Activated effector memory CD4-positive, alpha-beta T cell treated with Interleukin-2 at 50 U/mL for 16 hours (primary cell): ENCODE measurements around the gene ENPEP.
"Not testable (repeated sequence)": the region's sequence is repeated elsewhere in the genome, so short reads cannot be mapped to it uniquely, and the experiment has no call there.

Experiments used
- DNase-seq: peaks from one replicate; pipeline ENCODE4 v3.0.0-alpha.2; 2020

ENPEP gene

DNA sequence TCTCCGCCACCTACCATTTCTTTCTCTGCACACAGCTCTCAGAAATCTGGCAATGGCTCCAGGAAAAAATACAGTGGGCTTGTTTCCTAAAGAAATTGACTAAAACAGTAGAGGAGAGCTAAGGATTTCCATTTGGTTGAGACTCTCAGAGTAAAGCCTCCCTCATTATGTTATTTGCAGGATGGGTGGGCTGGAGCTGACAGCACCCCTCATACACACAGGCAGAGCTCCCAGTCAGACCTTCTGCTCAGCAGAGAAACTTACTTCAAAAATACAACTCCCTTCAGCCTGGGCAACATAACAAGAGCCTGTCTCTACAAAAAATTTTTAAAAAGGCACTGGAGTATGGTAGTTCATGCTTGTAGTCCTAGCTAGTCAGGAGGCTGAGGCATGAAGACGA is 44.9 kb downstream of the ENPEP start:
- no peak for DNase-seq

DNA sequence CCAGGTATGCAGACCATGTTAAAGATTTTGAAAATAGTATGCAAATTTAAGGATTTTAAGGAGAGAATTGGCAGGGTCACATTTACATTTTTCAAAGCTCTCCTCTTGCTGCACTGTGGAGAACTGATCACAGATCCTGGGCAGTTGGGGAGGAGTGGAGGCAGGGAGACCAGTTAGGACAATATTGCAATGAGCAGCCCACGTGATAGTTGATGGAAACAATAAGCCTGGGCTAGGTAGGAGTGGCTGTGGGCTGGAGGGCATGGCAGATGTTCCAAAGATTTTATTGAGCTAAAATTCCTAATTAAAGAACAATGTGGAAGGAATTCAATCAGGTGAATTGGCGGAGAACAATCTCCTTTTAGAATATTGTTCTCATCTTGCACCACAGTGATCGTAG is 50.6 kb downstream of the ENPEP start:
- DNase-seq, result no peak

DNA sequence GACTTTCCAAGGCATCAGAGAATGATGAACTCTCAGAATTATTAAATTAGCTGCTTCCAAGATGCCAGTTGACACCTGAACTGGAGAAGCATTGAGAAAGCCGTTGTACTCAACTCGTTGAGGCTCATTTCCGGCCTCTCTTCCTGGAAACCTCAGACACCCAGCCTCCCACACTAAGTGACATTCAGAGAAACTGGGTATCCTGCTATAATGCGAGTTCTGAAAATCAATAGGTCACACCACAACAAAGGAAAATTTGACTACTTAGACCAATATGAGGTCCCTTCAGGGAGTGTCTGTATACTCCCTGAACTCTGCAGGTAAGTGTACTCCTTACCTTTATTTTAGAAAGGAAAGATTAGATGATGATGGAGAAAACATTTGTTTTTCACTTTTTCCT is 51.2 kb downstream of the ENPEP start:
- no peak for DNase-seq

DNA sequence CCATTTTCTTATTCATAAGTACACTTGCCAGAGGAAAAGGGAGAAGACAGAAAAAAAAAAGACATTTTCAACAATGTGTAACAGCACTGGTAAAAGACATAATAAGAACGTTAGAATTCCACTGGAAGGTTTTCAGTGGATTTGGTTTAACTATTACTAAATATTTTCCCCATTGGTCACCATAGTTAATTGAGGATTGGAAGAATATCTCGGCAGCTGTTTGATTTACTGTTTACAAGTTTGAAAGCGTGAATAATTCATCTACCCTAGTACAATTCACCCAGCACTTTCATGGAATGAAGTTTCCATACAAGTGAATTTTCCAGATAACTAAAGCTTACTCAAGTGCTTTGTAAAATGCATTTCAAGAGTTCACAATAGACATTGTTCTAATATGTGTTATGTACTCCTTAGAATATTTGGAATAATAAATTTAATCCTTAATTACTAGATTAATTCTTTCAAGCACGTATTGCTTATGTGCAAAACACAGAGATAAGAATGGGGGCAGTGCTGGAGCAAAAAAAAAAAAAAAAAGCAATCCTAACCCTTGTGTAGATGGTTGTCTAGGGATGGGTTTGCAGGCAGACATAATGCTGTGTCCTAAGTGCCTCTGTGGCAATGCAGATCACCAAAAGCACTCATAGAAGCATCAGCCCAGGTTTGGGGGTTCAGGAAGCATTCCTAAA is 57.1 kb downstream of the ENPEP start:
- DNase-seq, result no peak

DNA sequence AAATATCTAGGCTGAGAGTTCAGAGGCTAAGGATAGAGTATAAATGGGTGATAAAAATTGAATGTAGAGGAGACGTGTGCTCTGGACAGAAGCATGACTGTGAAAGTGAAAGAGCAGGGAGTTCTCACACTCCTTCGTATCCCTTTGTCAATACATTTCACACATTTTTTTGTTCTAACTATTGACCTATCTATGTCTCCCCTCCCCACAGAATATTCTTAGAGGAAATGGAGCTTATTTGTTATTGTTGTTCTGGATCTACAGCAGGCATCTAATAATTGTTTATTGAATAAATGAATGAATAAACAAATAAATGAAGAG is 57.6 kb downstream of the ENPEP start:
- DNase-seq, result no peak

DNA sequence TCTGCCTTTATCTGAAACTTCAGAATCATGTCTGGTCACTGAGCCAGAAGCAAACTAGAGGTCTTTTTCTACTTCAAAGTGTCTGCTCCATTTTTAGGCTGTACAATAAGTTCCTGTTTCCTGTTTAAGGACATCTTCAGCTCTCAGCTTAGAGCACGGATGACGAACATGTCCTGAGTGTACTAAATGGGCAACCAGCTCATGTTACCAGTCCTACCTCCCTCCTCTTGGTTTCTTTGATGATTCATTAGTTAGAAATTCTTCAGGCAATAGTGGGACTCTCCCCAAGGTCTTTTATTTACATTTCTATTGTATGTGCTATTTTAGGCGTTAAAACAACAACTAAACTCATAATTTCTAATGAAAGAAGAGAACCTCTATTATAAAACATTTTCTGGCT is 58.0 kb downstream of the ENPEP start:
- DNase-seq, result no peak

DNA sequence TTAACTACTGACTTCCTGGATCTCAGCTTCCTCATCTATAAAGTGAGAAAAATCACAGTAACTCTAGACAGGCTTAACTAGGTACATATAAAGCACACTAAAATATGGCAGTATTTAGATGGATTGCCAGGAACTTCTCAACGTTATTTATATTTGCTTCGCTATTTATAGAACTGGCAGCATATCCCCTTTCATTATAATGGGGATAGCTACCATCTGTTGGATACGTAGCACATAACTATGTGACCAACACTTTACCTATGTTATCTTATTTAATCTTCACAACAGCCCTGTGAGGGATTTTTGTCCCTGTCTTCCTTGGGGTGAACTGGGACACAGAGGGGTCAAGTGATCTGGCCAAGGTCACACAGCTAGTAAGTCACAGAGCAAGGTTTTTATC is 64.6 kb downstream of the ENPEP start:
- no peak for DNase-seq

DNA sequence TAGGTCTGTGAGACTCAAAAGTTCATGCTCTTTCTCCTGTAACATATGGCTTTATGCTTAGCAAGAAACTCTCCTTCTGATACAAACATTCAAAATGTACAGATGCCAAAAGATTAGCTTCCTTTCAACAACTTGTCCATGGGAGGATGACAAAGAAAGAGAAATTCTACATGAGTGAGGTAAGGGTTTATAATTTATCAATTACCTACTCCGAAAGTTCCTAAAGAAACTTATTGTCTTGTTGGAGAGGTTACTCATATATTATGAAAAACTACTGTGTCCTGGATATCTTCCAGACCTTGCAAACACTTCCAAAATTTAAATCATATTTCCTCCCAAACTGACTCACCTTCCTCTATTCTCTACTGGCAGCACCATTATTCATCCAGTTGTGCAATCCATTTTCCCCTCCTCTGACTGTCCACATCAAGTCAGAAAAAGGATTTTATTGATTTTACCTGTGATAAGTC is 65.1 kb downstream of the ENPEP start:
- DNase-seq, result no peak

DNA sequence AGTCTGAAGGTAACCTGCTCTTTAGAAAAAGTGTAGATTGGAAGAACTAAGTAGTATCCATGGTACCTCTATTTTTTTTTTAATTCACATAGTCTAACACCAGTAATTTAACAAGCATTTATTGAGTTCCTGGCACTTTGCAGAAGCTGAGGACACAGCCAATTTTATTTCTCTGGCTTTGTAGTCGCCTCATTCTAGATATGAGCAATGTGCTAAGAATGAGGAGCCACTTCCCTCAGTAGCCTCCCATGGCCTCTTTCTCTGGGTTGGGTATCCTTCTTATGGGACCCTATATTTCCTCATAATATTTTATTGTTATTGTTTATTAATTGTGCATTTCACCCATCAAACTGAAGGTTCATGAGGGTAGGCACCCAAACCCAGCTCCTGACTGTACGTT is 67.6 kb downstream of the ENPEP start:
- DNase-seq, result no peak

DNA sequence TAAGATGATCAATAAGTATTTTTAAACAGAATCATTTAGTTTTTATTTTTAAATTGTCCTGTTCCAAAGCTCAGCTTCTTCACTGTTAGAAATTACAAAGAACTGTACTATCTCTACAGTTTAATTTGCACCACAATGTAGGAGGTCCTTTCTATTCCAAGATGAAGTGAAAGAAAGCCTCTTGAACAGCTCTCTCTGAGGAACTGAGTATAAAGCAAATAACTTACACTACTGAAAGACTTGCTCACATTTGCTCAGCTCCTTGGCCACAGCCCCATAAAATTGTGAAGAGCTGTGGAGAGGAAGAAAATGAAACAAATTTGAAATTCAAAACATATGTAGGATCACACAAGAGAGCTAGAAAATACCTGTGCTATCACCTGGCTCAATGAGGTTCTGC is 68.6 kb downstream of the ENPEP start:
- DNase-seq, result no peak

DNA sequence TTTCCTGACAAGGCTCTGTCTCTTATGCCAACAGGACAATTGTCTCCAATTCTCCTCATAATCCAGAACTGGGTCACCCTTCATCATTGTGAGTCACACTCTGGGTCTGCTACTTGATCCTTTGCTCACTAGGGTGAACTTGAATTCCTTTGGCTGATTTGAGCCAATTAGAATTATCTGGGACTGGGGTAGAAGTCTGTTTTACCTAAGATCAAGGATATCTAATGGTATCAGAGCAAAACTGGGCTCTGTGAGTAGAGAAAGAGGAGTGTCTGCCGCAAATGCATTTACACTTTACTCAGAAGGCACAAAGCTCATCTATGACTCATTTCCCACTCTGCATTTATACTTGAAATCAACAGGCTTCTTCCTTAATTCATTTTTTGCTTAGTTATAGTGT is 74.3 kb downstream of the ENPEP start:
- no peak for DNase-seq

DNA sequence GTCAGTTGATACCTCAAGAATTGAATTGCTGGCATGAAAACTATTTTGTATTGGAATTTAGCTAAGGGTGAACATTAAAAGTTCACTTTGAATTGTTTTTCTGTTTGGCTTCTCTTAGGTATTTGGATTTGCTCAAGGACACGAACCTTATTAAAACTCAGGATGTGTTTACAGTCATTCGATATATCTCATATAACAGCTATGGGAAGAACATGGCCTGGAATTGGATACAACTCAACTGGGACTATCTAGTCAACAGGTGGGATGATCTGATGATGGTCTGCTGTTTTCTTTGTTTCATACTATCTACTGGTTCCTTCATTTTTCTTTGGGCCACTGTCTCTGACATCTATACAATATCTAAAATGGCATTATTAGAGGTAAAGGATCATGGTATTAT is 77.2 kb downstream of the ENPEP start:
- no peak for DNase-seq

DNA sequence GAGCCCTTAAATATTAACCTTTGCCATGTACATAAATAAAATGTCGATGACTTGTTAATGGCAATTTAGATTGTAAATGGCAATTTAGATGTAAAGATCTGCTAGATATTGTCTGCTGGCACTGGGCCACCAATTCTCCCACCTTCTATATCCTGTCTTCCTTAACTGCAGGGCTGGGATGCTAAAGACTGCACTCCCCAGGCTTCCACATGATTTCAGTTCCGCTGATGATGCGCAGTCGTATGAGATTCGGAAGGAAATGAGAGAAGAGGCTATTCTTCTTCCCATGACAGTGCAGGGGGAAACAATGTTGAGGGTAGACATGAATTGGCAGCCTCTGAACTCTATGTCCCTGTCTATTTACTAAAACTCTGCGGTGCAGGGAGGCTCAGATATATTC is 91.3 kb downstream of the ENPEP start:
- no peak for DNase-seq

DNA sequence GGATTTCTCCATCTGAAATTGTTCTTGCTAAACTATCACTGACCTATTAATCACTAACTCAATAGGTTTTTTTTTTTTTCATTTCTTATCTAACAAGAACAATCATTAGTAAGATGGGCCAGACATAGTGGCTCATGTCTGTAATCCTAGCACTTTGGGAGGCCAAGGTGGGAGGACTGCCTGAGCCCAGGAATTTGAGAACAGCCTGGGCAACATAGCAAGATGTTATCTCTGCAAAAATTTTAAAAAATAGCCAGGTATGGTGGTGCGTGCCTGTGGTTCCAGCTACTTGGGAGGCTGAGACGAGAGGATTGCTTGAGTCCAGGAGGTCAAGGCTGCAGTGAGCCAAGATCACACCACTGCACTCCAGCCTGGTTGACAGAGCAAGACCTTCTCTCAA is 100.7 kb downstream of the ENPEP start:
- DNase-seq, result not testable (repeated sequence)

DNA sequence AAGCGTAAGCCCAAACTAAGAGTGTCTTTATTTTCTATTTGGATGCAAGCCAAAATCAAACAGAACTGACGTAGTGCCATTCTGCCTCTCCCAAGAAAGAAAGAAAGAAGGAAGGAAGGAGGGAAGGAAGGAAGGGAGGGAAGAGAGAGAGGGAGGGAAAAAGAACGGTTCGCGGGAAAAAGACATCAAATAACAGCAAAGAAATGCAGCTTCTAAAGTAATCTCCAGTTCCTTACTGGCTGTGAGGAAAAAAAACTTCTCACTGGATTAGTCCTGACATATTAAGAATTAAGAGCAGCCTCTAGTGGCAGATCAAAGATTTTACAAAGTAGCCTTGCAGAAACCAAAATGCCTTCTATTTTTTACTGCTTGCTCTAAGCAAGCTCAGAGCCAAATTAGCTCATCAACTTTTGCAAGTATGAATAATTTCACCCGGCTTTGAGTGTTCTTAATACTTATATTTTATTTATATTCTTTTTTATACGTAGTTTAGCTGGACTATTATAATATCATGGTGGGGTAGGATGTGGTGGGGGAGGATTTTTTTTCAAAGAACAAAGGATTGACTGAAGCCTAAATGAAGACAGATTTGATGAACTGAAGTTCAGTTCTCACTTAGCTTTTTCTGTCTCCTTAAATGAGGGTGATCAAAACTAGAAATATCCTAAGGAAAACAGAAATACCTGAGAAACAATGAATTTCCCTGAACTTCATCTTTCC is 110.3 kb downstream of the ENPEP start:
- no peak for DNase-seq

DNA sequence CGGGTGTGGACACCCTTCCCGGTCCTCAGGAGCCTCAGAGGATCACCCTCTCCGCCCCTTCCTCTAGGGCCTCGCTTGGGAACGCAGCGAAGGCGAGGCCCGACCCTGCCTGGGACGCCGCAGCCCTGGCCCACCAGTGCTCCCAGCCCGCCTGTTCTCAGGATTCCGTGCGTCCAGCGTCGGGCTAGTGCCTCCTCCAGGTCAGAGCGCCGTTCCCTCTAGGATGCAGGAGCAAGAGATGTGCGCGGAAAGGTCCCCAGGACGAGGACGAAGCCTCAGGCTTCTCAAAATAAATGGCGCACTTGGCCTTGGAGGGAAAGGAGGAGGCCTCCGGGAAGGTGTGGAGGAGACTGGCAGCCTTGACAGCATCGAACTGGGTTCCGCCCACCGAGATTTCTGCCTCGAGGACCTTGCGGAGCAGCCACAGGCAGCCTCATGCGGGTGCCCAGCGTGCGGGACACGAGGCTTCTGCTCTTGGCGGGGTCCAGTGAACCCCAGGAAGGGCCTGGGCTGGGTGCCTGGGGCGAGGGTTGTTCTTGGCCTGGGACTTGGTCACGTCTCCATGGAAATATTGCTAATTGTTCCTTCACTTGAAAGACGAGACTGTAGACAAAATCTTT is 111.8 kb downstream of the ENPEP start:
- no peak for DNase-seq

DNA sequence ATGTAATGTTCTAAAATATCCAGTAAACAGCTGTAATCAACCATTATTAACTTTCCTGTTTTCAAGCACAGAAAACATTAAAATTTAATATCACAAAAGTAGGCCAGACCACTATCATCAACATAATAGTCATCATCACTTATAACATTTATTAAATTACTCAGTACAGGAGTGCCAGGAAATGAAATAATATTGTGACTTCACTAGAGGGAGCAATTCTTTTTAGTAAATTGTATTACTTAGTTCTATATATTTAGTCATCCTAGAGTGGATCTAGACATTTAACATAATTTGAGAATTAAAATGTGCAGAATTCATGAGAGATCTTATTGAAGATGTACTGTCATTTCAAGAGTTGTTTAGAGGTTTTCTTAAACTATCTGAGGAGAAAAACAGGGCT is 113.3 kb downstream of the ENPEP start:
- no peak for DNase-seq

DNA sequence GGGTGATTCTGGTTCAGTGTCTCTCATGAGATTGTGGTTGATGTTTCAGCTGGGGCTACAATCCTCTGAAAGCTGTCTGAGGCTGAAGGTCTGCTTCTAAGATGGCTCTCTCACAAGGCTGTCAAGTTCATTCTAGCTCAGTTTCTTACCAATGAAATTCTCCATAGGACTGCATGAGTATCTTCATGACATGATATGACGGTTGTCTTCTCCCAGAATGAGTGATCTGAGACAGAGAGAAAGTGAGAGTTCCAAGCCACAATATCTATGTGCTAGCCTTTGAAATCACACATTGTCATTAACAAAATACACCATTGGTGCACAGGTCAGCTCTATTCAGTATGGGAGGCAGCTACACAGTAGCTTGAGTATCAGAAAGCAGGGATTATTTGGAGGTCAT is 119.6 kb downstream of the ENPEP start:
- no peak for DNase-seq

DNA sequence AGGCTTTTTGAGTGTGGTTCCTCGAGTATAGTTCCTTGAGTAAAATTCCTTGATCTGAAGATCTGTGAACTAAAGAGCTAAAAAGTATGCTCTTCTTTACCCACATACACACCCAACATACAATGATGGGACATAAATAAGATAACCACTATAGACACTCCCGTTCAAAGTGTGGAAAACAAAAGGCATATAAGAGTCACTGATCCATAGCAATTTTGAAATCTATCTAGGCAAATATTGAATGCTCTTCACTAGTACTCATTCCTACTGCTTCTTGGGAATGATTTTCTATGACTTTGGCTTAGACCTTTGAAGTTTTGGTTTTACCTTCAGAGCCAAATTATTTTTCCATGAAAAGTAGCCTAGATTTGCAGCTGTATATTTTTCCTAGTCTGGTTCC is 120.5 kb downstream of the ENPEP start:
- DNase-seq, result no peak

DNA sequence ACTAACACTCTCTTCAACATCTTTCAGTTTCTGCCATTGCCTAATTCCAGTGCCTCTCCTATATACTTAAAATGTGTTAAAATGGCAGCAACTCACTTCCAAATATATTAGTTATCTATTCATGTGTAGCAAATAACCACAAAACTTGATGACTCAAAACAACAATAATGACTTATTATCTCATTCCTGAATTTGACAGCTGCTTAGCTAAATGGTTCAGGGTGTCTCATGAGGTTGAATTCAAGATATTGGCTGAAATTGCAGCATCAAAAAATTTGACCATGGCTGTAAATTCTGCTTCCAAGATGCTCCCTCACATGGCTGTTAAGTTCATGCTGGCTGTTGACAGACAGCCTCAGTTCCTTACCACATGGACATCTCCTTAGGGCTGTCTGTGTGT is 121.6 kb downstream of the ENPEP start:
- DNase-seq, result no peak

DNA sequence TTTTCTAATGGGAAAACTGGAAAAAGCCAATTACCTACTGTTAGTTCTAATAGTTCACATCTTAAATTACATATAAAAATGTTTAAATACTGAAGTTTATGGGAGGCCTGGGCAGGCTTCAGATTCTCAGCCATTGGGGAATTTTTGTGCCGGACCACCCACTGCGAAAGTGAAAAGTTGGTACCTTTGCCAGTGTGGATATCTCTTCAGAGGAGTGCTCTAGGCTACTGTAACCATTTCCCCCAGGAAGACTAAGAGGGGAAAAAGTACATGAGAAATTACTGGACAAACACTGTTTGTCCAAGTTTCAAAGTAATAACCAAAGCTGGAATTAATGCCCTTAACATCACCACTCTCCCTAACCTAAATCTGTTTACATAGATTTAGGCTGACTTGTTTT is 126.1 kb downstream of the ENPEP start:
- no peak for DNase-seq

DNA sequence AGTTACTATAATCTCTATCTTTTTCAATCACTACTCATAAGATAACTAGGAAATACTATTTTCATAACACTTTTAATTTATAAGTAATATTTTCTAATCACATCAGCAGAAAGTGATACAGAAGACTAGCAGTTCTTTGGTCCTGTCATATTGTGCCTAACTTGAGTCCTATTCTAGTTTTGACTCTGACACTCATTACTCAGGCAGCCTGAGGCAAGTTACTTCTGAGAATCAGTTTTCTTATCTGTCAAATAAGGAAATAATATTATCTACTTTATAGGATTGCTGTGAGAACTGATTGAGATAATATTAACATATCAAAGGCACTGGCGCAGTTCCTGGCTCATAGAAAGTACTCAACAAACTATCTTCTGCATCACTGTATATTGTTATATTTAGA is 129.1 kb downstream of the ENPEP start:
- DNase-seq, result no peak

DNA sequence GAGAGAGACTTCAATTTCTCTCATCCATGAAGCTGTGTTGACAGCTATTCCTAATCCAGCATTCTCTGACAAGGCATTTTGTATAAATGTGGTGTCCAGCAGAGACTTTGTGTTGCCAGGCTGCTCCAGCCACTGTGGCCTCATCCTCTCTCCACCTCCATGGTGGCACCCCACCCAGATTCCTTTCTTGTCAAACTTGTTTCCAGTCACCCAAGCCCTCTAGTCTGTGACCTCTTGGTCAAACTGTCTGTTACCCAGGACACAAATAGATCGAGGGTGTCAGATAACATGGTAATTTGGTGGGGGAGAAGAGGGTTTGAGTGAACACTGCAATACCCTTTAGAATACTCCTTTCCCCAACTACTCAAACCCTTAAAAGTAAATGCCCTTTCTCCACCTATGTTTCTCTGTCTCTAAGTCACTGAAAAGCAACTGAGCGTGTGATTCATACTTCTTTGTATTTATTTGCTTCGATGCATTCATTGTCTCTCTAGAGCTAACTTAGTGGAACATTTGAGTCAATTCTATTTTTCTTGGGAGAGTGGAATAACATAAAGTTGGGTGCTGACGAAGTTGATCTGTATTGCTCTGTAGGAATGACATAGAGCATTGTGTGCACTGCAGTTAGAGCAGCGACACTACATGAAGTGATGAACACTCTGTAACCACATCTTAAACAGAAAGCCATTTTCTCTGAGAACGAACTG is 133.2 kb downstream of the ENPEP start:
- no peak for DNase-seq

DNA sequence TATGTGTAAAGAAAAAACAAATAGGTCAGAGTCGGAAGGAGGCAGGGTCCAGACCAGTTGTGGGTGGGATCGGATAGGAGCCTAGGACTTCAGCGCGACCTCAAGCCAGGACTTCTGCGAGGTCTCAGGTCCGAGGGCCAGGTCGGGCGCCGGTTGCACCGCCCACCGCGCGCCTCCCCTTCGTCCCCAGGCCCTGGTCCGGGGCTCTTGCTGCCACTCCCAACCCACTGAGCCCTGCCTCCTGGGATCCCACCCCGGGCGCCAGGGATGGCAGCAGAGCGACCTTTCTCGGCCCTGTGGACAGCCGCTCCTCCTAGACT is 134.6 kb downstream of the ENPEP start:
- DNase-seq, result no peak
